ENCODE data around the gene CYTH3.
"Not testable (repeated sequence)": the region's sequence is repeated elsewhere in the genome, so short reads cannot be mapped to it uniquely, and the experiment has no call there.

The CYTH3 gene

GRCh38 chr7:6293202-6293601 lies 20.8 kb upstream of the CYTH3 start:
- ChIA-PET POLR2A (no interaction called here), CTCF (no interaction called here)
- DNase-seq (ENCODE audit: low read depth, low spot score) = no peak
- no peak overlapping the region for H3K4me3 ChIP-seq (ENCODE audit: low read depth, low read length)
- TF ChIP-seq CTCF (IDR thresholded peaks at IDR 0.05; ENCODE audit: insufficient read depth, low read length, missing control alignments) = no peak

GRCh38 chr7:6291941-6292340 lies 19.5 kb upstream of the CYTH3 start:
- POLR2A ChIA-PET; H3K4me3 ChIP-seq (ENCODE audit: low read depth, low read length); CTCF ChIA-PET; DNase-seq (ENCODE audit: low read depth, low spot score): not testable (repeated sequence)

- CTCF ChIA-PET = no interaction called here
- POLR2A ChIA-PET = no interaction called here
- no peak for DNase-seq (ENCODE audit: low read depth, low spot score)
- no peak for TF ChIP-seq CTCF (IDR thresholded peaks at IDR 0.05; ENCODE audit: insufficient read depth, low read length, missing control alignments)
- no peak overlapping the region for H3K4me3 ChIP-seq (ENCODE audit: low read depth, low read length)
These were observed 19.1 kb upstream of the CYTH3 start for GRCh38 chr7:6291531-6291930.

- H3K4me3 ChIP-seq (ENCODE audit: low read depth, low read length) = no peak overlapping the region
- ChIA-PET POLR2A (no interaction called here), CTCF (no interaction called here)
- DNase-seq (ENCODE audit: low read depth, low spot score) = no peak
- TF ChIP-seq CTCF (IDR thresholded peaks at IDR 0.05; ENCODE audit: insufficient read depth, low read length, missing control alignments) = no peak
These were observed 17.9 kb upstream of the CYTH3 start for GRCh38 chr7:6290319-6290741.

- CTCF ChIA-PET = interaction anchor here (1.0 kb wide), 1 partner anchor 128 kb away, joined by 3 read pairs; no protein-coding TSS in a partner anchor
- TF ChIP-seq CTCF (IDR thresholded peaks at IDR 0.05; ENCODE audit: insufficient read depth, low read length, missing control alignments) = no peak
- no peak for DNase-seq (ENCODE audit: low read depth, low spot score)
- POLR2A ChIA-PET = no interaction called here
- H3K4me3 ChIP-seq (ENCODE audit: low read depth, low read length) = no peak overlapping the region
These were observed 15.9 kb upstream of the CYTH3 start for GRCh38 chr7:6288270-6288860.

GRCh38 chr7:6286486-6286885 lies 14.1 kb upstream of the CYTH3 start:
- POLR2A ChIA-PET = no interaction called here
- CTCF ChIA-PET = no interaction called here
- DNase-seq (ENCODE audit: low read depth, low spot score) = no peak

More at GRCh38 chr7:6286486-6286885, 14.1 kb upstream of the CYTH3 start:
- TF ChIP-seq CTCF (IDR thresholded peaks at IDR 0.05; ENCODE audit: insufficient read depth, low read length, missing control alignments) = no peak
- H3K4me3 ChIP-seq (ENCODE audit: low read depth, low read length) = no peak overlapping the region; the same call in 1 of the 2 replicates
